Fibroblast of skin of left quadriceps (primary cell): ENCODE data around the gene PRDM16.

Source experiments
- DNase-seq, 2 experiments: peaks; one replicate each; pipeline ENCODE4 v3.0.0-alpha.2; 2013; ENCODE audit warnings: low read depth in 2 of 2

PRDM16 gene

DNA sequence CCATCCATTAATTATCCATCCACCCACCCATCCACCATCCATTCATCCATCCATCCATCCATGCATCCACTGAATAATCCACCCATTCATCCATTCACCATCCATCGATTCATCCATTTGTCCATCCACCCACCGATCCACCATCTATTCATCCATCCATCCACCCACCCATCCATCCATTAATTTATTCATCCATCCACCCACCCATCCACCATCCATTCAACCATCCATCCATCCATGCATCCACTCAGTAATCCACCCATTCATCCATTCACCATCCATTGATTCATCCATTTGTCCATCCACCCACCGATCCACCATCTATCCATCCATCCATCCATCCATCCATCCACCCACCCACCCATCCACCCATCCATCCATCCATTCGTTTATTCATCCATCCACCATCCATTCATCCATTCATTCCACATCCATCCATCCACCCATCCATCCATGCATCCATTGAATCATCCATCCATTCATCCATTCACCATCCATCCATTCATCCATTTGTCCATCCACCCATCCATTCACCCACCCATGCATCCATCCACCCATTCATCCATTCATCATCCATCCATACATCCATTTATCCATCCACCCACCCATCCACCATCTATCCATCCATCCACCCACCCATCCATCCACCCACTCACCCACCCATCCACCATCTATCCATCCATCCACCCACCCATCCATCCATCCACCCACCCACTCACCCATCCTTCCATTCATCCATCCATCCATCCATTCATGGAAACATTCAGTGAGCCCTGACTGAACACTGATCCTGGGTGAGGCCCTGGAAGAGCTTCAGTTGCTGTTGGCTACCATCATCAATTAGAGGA is 302.1 kb downstream of the PRDM16 start:
- DNase-seq = no peak

DNA sequence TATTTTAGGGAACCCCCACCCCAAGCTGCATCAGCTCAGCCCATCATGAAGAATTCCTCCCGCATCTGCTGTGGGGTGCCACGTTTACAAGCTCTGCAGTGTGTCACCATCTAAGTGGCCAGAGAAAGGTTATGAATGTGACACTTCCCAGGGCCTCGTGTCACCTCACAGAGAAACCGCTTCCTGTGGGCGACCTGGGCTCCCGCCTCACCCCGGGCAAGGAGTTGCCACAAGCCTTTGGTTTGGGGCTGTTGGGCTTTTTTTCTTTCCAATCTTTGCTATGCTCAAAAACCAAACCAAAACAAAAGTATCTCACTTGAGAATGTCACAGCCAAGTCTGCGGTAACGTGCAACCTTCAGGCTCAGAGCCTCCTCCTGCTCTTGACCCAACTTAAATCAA is 303.3 kb downstream of the PRDM16 start:
- no peak for DNase-seq

DNA sequence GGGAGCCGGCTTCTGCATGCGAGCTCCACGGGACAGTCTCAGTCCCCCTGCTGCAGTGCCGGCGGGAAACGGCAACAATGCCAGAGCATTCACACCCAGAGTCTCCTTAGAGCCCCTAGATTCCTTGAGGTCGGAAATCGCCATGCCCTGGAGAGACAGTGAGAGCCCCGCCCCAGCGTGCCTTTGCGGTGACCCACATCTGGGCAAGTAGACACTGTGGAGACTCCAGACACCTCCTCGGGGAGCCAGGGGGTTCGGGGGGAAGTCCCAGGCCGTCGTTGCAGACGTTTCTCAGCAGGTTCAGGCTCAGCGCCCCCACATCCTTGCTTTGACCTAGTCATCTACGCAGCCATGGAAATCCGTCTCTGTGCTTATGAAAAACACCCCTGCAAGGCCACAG is 304.2 kb downstream of the PRDM16 start:
- no peak for DNase-seq

DNA sequence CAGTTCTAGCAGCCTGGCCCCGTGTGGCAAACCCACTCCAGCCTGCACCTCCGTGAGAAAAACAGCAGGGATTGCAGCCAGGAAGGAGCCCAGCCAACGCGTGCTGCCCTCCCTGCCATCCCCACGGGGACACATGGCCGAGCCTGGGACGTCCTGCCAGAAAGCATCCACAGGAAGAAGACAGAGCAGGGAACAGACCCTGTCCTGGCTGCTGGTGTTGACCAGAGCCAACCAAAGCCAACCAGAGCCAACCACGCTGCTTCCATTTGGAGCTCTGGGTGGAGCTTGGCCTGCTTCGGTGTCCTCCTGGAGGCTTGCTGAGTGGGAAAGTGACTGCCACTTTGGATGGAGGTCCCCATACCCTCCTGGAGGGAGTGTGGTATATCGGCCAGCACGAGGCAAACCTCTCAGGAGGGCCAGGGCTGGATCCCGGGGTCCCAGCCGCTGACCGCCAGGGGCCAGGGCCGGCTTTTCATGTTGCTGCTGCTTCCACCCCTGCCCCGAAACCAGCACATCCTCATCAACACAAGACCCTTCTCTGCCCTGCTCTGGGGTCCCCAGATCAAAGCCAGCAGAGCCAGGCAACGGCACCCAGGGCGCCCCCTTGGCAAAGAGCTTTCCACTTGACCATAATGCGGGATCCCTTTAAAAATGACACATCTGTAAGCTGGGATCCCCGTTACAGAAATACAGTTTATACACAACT is 304.9 kb downstream of the PRDM16 start:
- no peak for DNase-seq

DNA sequence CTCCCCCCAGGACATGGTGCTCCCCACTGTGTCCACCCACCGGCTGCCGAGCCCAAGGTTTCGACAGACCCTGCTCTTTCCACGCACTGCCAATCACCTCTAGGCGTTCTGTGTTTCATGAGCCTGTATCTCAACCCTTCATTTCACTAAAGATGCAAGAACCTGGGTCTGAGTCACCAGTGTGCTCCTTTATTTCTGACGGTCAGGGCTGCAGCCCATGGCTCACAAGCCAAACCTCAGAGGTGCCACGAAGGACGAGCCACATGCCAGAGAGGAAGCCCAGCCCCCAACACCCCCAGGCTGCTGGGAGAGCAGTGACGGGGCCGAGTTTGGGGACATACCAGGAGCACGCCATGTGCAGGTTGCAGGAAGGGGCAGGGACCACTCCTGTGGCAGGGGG is 306.2 kb downstream of the PRDM16 start:
- DNase-seq = no peak

DNA sequence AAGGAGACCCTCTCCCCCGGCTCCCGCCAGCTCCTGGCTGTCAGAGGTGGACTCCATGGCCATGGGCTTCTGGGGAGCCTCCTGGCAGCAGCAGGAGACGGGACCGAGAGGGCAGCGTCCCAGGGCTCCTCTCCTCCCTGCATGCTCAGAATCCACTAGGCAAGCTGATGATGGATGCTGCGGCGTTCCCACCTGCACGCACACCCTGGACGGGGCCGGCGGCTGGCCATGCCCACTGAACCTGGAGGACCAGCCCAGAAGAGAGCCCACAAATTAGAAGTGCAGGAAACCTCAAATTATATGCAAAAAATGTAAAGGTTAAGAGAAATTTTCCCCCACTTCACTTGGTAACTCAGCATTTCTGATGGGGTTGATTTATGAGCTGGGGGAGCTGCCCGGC is 308.2 kb downstream of the PRDM16 start:
- no peak for DNase-seq

DNA sequence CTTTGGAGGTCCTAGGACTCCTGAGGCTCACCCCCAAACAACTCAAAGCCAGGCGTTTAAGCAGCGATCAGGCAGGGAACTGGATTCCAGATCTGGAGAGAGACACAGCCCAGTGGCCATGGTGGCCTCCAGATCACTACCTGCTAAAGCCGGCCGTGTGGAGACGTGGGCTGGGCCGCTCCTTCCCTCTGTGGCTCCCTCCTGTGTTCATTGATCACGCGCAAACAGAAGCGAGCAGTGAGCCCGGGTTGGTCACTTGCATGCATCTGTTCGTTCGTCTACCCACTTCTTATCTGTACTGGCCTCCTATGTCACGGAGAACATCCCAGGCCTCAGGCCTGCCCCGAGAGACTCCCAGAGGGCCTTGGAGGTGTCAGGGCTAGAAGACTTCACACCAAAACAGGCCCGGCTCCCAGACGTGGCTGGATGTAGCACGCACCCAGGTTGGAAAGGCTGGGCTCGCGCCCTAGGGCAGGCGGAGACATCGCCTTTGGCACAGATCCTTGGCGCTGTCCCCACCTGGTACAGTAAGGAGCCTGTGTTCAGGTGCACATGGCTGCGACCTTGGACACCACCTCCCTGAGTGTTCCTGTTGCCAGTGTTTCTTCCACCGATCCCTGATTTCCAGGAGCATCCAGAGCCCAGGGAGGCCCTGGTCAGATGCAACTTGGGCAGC is 308.7 kb downstream of the PRDM16 start:
- no peak for DNase-seq

DNA sequence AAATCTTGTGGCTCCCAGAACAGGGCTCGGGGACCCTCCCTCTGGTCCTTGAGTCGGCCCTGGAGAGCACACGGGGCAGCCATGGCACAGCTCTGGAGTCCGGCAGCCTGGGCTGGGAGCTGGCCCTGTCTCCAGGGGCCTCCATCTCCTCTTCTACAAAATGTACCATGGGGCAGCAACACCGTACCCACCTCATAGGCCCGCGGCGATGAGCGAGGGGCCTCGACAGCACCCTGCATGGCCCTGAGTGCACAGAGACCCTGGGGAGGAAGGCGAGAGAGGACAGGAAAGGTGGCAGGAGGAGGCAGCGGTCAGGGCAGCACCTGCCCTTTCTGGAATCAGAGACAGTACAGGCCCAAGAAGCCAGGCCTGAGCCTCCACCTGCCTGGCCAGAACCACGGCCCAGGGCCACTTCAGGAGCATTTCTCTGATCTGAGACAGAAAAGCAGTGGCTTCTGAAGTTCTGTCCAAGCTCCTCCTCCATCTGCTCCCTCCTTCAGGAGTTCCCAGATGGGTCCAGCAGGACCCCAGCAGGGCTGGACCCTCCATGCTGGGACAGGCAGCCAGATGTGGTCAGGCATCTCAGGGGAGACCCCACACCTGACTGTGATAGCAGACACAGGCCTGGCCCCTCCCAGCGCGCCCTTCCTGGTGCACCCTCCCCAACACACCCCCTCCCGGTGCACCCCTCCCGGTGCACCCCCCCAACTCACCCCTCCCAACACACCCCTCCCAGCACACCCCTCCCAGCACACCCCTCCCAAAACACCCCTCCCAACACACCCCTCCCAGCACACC is 309.6 kb downstream of the PRDM16 start:
- DNase-seq = no peak

DNA sequence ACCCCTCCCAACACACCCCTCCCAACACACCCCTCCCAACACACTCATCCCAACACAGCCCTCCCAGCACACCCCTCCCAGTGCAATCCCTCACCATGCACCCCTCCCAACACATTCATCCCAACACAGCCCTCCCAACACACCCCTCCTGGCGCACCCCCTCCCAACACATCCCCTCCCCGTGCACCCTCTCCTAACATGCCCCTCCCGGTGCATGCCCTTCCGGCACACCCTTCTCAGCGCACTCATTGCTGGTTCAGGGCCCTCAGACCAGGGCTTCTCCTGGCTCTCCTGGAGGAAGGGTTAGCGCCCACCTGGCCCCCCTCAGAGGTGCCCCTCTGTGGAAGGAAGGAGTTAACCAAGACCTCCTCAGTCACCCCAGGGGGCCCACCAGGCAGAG is 310.9 kb downstream of the PRDM16 start:
- DNase-seq = no peak

DNA sequence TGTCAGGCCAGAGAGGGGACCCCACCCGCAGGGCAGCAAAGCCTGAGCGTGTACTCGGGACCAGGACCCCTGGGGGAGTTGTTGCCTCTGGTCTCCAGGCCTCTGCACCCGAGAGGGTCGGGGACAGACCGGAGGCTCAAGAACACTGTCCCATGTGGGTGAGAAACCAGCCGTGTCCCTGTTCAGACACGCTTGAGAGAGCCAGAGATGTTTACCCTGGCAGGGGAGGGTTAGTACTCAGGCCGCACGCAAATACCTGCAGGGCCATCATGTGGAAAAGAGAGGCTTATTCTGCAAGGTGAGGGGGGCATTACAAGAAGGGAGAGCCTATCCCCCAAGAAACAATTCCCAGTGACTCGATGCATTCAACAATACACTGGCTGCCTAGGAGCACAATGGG is 311.5 kb downstream of the PRDM16 start:
- DNase-seq = no peak

DNA sequence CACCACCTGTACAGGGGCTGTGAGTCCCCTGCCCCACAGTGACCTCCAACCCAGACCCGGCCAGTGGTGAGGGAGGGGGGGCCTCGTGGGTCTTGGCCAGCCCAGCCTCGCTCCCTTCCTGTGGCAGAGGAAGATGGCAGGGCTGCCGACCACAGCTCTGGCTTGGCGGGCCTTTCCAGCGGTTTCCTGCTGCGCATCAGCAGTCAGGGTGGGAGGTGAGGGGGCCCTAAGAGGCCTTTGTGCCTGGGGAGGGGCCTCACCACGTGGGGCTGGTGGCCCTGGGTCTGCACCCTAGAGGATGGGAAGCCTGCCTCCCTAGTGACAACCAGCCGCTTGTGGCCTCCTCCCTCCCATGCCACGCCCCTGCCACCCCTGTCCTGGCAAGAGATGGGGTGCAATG is 312.9 kb downstream of the PRDM16 start:
- no peak for DNase-seq

DNA sequence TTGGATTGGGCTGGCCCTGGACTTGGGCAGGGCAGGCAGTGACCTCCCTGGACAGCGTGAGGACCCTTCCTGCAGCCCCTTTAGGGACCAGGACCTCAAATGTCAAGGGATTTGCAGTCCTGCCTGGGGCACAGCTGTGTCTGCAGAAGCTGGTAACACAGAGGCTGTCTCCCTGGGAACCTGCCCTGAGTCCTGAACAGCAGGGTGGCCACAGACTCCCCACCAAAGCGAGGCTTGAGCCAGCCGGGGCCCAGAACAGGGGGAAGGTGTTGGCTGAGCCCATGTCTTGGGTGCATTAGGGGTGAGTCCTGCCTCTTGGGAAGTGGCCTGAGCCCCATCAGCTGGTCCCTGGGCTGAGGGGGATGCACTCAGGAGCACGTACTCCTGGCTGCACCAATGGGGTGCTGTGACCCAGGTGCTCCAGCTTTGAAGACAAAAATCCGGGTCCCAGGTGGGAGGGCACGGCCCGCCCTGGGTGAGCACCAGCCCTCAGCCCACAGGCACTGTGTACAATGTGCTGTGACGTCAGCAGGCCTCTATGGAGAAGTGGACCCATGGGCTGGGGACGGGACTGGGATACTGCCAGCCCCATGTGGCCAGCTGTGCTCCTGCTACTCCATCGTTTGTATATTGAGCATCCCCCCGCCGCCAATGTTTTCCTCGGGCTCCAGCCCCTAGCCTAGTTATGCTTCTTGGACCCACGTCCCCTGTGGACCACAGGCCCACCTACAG is 313.5 kb downstream of the PRDM16 start:
- DNase-seq = no peak

DNA sequence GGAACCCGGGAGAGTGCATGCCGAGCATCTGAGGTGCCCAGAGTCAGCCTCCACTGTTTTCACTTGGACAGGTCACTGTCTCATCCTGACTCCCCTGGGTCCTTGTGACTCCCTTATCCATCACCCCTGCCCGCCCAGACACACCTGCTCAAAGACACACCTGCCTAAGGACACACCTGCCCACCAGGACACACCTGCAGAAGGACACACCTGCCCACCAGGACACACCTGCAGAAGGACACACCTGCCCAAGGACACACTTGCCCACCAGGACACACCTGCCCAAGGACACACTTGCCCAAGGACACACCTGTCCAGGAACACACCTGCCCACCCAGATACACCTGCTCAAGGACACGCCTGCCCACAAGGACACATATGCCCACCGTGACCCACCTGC is 314.7 kb downstream of the PRDM16 start:
- no peak for DNase-seq

DNA sequence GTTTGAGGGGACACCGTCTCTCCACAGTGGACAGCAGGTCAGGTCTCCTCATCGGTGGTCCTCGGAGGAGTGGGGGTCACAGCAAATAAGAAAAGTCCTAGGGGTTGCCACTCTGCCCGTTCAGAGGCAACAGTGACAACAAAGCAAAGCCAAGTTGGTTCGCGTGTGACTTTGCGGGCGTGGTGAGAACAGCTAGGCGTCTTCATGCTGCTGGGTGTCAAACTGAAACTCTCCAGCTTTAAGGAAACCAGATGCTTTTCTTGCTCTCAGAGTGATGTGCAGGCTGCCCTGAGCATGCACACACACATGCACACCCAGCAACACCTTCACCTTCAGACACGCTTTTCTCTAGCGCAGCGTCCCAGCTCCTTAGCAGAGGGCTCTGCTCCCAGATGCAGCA is 315.4 kb downstream of the PRDM16 start:
- no peak for DNase-seq

DNA sequence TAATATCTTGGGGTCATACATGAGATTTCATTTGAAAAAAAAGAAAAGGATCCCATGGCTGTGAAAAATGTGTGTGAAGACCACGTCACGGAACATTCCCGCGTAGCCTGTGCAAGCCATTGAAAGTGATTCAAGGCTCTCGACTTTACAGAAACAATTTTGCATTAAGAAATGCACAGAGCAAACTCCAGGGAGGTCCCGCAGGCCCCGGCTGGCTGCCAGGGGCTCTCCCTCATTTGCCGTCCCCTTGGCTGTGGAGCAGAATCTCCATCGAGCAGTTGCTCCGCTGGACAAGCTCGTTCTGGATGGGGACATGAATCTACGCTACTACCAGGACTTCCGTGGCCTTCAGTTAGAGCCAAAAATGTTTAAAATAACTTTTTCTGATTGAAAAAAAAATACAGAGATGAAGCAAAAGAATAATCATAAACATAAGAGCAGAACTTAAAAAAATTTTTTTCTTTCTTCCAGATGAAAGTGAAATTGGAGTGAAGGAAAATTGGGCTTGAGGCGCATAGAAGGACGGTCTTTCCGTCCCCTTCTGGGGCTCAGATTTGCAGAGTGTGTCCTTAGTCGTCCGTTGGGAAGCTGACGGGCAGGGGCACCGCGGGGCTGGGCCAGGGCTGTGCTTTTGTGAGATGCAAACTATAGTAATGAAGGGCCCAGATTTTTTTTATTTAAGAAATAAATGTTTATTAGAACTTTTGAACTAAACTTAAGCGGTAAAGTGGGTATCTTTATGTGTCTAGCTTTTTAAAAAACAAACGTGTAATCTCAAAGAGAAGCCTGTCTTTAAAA is 317.4 kb downstream of the PRDM16 start:
- no peak for DNase-seq

DNA sequence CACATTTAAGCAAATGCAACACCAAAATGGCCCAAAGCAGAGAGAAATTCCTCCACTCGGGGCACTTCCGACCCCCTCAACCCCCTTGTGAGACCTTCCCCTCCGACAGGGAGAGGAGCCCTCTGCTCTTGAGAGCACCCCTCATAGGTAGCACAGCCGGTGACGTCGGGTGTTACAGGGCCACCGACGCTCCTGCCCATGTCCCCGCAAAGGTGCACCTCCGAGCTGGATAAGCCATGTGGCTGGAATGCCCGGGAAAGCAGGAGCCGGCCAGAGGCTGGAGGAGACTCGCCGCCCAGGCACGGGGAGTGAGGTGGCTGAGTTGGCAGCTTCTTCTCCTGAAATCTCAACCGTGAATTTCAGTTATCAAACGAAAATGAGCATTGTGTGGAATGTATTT is 318.4 kb downstream of the PRDM16 start:
- DNase-seq = no peak

DNA sequence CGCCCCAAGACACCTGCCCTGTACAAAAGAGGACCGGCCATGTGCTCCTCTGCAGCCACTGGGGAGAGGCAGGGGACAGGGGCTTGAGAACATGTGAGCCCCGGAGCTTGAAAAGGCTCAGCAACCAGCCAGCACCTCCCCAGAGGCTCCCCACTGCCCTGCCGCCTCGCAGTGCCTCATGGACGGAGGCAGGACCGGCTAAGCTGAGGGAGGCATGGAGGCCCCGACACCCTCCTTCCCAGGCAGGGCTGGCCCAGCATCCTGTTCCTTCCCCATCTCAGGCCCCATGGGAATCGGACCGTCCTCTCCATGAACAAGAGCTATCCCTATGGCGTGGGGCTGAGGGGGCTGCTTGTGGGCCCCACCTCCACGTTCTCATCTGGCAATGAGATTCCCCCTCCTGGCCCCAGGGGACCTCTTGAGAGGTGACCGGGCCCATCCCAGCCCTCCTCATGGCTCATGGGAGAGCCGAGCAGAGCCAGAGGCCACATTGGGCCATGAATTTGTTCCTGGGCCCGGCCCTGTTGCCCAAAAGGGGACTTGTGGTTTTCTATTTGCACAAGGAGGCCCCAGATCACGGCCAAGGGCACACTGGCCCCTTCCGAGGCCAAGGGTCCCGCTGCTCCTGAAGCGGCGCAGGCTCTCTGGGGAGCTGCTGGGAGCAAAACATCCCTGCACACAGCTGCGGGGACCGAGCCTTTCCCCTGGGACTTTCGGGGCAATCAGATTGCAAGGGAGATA is 320.3 kb downstream of the PRDM16 start:
- DNase-seq = no peak

DNA sequence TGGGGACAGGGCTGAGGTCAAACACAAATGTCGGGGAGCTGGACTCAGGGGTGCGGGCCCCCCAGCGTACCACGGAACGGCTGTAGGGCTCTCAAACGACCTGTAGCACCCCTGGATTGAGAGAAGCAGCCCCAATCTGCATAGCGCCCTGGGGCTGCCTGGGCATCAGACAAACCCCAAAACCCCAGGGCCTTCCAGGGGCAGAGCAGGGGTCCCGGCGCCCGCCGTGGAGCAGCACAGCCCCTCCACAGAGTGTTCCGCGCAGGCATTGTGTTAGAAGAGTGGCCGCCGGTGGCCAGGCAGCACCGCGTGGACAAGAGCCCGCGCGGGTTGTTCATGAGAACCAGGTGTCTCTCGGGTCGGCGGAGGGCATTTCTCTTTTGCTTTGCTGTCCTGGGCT is 321.3 kb downstream of the PRDM16 start:
- no peak for DNase-seq

DNA sequence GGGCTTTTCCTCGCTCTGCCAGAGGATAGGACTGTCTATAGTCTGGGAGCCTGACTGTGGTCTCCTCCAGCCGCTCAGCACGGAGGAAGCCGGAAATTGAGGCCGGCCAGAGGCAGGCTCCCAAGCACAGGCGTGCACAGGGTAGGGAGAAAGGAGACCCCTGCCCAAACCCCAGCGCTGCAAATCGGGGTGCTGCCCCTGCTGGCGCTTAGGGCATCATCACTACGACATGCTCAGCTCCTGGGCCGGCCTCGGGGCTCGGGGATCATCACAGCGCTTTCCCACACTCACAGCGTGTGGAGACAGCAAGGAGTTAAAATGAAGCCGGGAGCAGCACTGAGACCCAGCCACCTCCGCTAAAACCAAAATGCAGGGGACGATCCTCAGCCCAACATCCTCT is 322.7 kb downstream of the PRDM16 start:
- DNase-seq = no peak
